LNCaP clone FGC (cell line): ENCODE measurements around the gene SBF2.

Source experiments
- DNase-seq: peaks from one replicate; pipeline ENCODE4 v3.0.0-alpha.2; 2011; ENCODE audit warnings: low read depth
- H3K4me3 ChIP-seq: 2 replicates; pipeline ENCODE4 v1.5.1; 2011; ENCODE audit warnings: mild to moderate bottlenecking, low read depth, low read length, control low read depth
- CTCF ChIP-seq: IDR thresholded peaks from 2 replicates; pipeline ENCODE4 v1.5.1; 2012; ENCODE audit warnings: mild to moderate bottlenecking; ENCODE audit not compliant: control insufficient read depth, insufficient read depth; ENCODE audit errors: extremely low read depth

The SBF2 gene

GRCh38 chr11:9759519-9760192 lies 534.4 kb downstream of the SBF2 start:
- peak; percentile 88 for DNase-seq
- no peak for TF ChIP-seq CTCF
- no peak overlapping the region for H3K4me3 ChIP-seq

- no peak for DNase-seq
- no peak for TF ChIP-seq CTCF
- no peak overlapping the region for H3K4me3 ChIP-seq
Observed at GRCh38 chr11:9758637-9759518, 535.1 kb downstream of the SBF2 start.

- TF ChIP-seq CTCF = peak; percentile 50
- H3K4me3 ChIP-seq = no peak overlapping the region
- no peak for DNase-seq
Observed at GRCh38 chr11:9757809-9758636, 536.0 kb downstream of the SBF2 start.

- no peak for DNase-seq
- H3K4me3 ChIP-seq = no peak overlapping the region
- TF ChIP-seq CTCF = no peak
Observed at GRCh38 chr11:9756878-9757277, 537.1 kb downstream of the SBF2 start.

GRCh38 chr11:9756461-9756860 lies 537.6 kb downstream of the SBF2 start:
- no peak for TF ChIP-seq CTCF
- H3K4me3 ChIP-seq = no peak overlapping the region
- no peak for DNase-seq

- no peak for TF ChIP-seq CTCF
- DNase-seq = no peak
Observed at GRCh38 chr11:9755561-9756185, 538.3 kb downstream of the SBF2 start.

More at GRCh38 chr11:9755561-9756185, 538.3 kb downstream of the SBF2 start:
- H3K4me3 ChIP-seq = no peak overlapping the region
